Large intestine (tissue), 3 donors: ENCODE measurements around the gene CCNG2. TPM values are rescaled to one million over a fixed set of nuclear protein-coding genes. Genes with fewer than 3 reads are reported as not detected.
"Not testable (repeated sequence)": the region's sequence is repeated elsewhere in the genome, so short reads cannot be mapped to it uniquely, and the experiment has no call there.

Experiments
- DNase-seq, 2 donors: peaks; one replicate each; pipeline versions ENCODE4 v3.0.0 to v3.0.0-alpha.2; 2013
- H3K27ac ChIP-seq: one replicate; pipeline ENCODE4 v1.5.1; 2013; ENCODE audit warnings: low read length
- H3K27me3 ChIP-seq: 2 replicates; pipeline ENCODE4 v1.6.1; 2013; ENCODE audit warnings: low read length; ENCODE audit not compliant: control insufficient read depth, insufficient read depth
- H3K36me3 ChIP-seq: 2 replicates; pipeline ENCODE4 v1.6.1; 2013; ENCODE audit warnings: low read length; ENCODE audit not compliant: control insufficient read depth, insufficient read depth
- H3K4me1 ChIP-seq: one replicate; pipeline ENCODE4 v1.6.1; 2013; ENCODE audit warnings: low read length; ENCODE audit not compliant: control insufficient read depth, insufficient read depth
- H3K4me3 ChIP-seq: one replicate; pipeline ENCODE4 v1.5.1; 2013; ENCODE audit warnings: low read length
- H3K9me3 ChIP-seq: one replicate; pipeline ENCODE4 v1.6.1; 2013; ENCODE audit warnings: mild to moderate bottlenecking, low read depth, low read length, moderate library complexity; ENCODE audit not compliant: control insufficient read depth
- WGBS: methylation state at CpG from one replicate; pipeline ENCODE4 v1.1.5; 2013; ENCODE audit warnings: low lambda C conversion rate; ENCODE audit not compliant: insufficient coverage; 5-methylcytosine and 5-hydroxymethylcytosine counted together
- polyA plus RNA-seq: library from polyadenylated mRNA; unstranded; fragments of 120-200 nt; gene quantifications from one replicate; pipeline ENCODE4 v1.2.1, GENCODE V29; 2013

CCNG2 gene
- polyA plus RNA-seq, 1 donor = 154 TPM

- Histone ChIP-seq H3K27ac (no peak overlapping the region), H3K4me1 (peaks cover 29% of the 10 kb centered on the region), H3K9me3 (no peaks in the 10 kb centered on the region), H3K4me3 (no peak overlapping the region), H3K27me3 (no peaks in the 10 kb centered on the region), H3K36me3 (no peaks in the 10 kb centered on the region)
- no peak for DNase-seq
- WGBS = no CpG with 5 or more reads among the region's 8 CpGs
These were observed 31.0 kb upstream of the CCNG2 start for GRCh38 chr4:77125961-77126360.

- peak overlapping the region; percentile 80 for H3K27ac ChIP-seq
- no CpG with 5 or more reads among the region's 2 CpGs for WGBS
- peaks cover 29% of the 10 kb centered on the region for H3K4me1 ChIP-seq
- H3K9me3 ChIP-seq = no peaks in the 10 kb centered on the region
- no peak overlapping the region for H3K4me3 ChIP-seq
- no peaks in the 10 kb centered on the region for H3K27me3 ChIP-seq
- no peaks in the 10 kb centered on the region for H3K36me3 ChIP-seq
- no peak for DNase-seq
These were observed 30.2 kb upstream of the CCNG2 start for GRCh38 chr4:77126809-77127208.

GRCh38 chr4:77127215-77127614 is 29.8 kb upstream of the CCNG2 start:
- Histone ChIP-seq H3K4me3 (no peak overlapping the region), H3K27ac (peak overlapping the region; percentile 80), H3K36me3 (no peaks in the 10 kb centered on the region), H3K9me3 (no peaks in the 10 kb centered on the region), H3K4me1 (peaks cover 29% of the 10 kb centered on the region), H3K27me3 (no peaks in the 10 kb centered on the region)
- DNase-seq = no peak
- WGBS = 100% methylated on average over 1 of the region's 2 CpGs

- H3K27me3 ChIP-seq = no peaks in the 10 kb centered on the region
- H3K36me3 ChIP-seq = no peaks in the 10 kb centered on the region
- no peaks in the 10 kb centered on the region for H3K9me3 ChIP-seq
- H3K4me3 ChIP-seq = no peak overlapping the region
- DNase-seq = peak; percentile 69 to 82
- peak overlapping the region; percentile 80 for H3K27ac ChIP-seq
- H3K4me1 ChIP-seq = peaks cover 24% of the 10 kb centered on the region
- no CpG with 5 or more reads among the region's 11 CpGs for WGBS
These were observed 29.0 kb upstream of the CCNG2 start for GRCh38 chr4:77127837-77128621.

GRCh38 chr4:77132652-77133312 is 24.2 kb upstream of the CCNG2 start:
- Histone ChIP-seq H3K27me3 (no peaks in the 10 kb centered on the region), H3K4me3 (no peak overlapping the region), H3K9me3 (no peaks in the 10 kb centered on the region), H3K4me1 (peaks cover 7% of the 10 kb centered on the region), H3K27ac (no peak overlapping the region), H3K36me3 (no peaks in the 10 kb centered on the region)
- DNase-seq = no peak
- no CpG with 5 or more reads among the region's 1 CpG for WGBS

GRCh38 chr4:77137448-77137847 is 19.6 kb upstream of the CCNG2 start:
- WGBS = 90% methylated on average over 4 of the region's 6 CpGs
- not testable (repeated sequence) for H3K36me3 ChIP-seq, H3K4me1 ChIP-seq, H3K27me3 ChIP-seq, H3K27ac ChIP-seq, DNase-seq, H3K9me3 ChIP-seq, H3K4me3 ChIP-seq

- Histone ChIP-seq H3K36me3 (no peaks in the 10 kb centered on the region), H3K4me1 (peaks cover 26% of the 10 kb centered on the region), H3K27me3 (no peaks in the 10 kb centered on the region), H3K4me3 (no peak overlapping the region), H3K9me3 (no peaks in the 10 kb centered on the region), H3K27ac (peak overlapping the region; percentile 75)
- 89% methylated on average over 3 of the region's 6 CpGs for WGBS
- DNase-seq = peak in 1 of 2 donors; percentile 46
These were observed 14.9 kb upstream of the CCNG2 start for GRCh38 chr4:77141964-77142645.

- Histone ChIP-seq H3K27ac (peak overlapping the region; percentile 75), H3K4me3 (no peak overlapping the region), H3K36me3 (no peaks in the 10 kb centered on the region), H3K27me3 (no peaks in the 10 kb centered on the region), H3K9me3 (no peaks in the 10 kb centered on the region), H3K4me1 (peaks cover 31% of the 10 kb centered on the region)
- 69% methylated on average over 2 of the region's 4 CpGs for WGBS
- DNase-seq = peak in 1 of 2 donors; percentile 48
These were observed 14.4 kb upstream of the CCNG2 start for GRCh38 chr4:77142646-77143028.

GRCh38 chr4:77143091-77143490 is 13.9 kb upstream of the CCNG2 start:
- no CpG with 5 or more reads among the region's 3 CpGs for WGBS
- peak in 1 of 2 donors; percentile 65 for DNase-seq
- H3K9me3 ChIP-seq = no peaks in the 10 kb centered on the region
- H3K27ac ChIP-seq = peak overlapping the region; percentile 75
- H3K4me3 ChIP-seq = no peak overlapping the region
- H3K36me3 ChIP-seq = no peaks in the 10 kb centered on the region
- peaks cover 34% of the 10 kb centered on the region for H3K4me1 ChIP-seq
- H3K27me3 ChIP-seq = no peaks in the 10 kb centered on the region

- H3K27ac ChIP-seq = peak overlapping the region; percentile 75
- H3K4me3 ChIP-seq = no peak overlapping the region
- 40% methylated on average over 1 of the region's 1 CpG for WGBS
- no peak for DNase-seq
- H3K9me3 ChIP-seq = no peaks in the 10 kb centered on the region
- peaks cover 34% of the 10 kb centered on the region for H3K4me1 ChIP-seq
- no peaks in the 10 kb centered on the region for H3K36me3 ChIP-seq
- H3K27me3 ChIP-seq = no peaks in the 10 kb centered on the region
These were observed 11.2 kb upstream of the CCNG2 start for GRCh38 chr4:77145842-77146185.
